GM21390 (cell line): ENCODE data around the gene INPP4A.
A peak's percentile ranks its signal among the peaks of the same experiment; 100 is the strongest.

Experiments
- ATAC-seq: cut with Tn5 transposase; IDR thresholded peaks from one replicate; pipeline ENCODE4 v1.9.1; 2021; ENCODE audit not compliant: unreplicated experiment

INPP4A gene

DNA sequence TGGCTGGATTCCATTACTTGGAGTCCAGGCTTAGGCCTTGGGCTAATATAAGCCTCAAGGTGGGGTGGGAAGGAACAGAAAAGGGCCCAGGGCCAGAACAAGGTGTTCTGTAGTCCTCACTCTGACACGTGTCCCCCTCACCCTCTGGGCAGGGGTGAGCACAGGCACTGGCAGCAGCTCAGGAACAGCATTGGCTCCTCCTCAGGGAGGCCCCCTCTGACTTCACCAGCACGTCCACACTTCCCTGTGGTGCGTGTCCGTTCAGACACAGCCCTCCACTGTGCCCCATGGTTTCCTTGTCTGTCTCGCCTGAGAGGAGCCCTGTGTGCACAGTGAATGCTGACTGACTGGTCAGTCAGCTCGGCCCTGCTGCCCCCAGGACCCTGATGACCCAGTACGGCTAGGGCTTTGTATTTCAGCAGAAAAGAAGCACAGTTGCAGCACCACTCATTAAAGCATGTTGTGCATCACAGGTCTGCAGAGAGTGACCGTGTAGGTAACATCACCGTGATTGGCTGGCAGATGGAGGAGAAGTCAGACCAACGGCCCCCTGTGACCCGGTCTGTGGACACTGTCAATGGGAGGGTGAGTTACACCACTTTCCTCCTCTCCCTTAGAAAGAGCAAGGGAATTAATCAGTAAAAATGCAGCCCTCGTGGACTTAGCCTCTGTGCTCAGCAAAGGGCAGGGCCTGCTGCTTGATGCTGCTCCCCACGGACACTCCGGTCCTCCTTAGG, 92.9 kb downstream of the INPP4A start:
- ATAC-seq = no peak

DNA sequence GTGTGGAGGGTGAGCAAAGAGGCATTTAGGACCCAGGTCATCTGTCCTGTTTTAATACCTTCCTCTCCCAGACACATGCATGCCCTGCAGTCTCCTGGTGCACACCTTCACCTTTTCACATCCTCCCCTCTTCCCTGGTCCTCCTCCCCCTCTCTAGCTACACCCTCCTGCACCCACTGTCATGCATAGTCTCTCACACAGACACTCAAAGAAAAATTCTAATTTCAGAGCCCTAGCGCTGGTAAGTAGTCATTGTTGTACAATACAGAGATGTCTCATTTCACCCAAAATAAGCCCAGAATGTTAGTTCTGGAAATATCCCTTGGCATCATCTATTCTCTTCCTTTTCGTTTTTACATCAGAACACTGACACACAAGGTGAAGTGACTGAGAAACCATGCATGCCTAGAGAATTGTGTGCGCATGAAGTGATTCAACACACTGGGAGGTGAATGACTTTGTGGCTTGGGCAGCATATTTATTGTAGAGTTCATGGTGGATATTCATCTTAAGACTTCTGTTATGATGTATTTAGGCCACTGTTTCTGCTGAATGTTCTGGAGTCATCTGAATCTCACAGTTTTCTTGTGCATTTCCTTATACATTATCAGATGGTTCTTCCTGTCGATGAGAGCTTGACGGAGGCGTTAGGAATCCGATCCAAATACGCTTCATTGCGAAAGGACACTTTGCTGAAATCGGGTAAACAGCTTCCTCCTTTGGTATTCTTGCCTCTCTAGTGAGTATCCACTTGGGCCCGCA, 93.8 kb downstream of the INPP4A start:
- no peak for ATAC-seq

DNA sequence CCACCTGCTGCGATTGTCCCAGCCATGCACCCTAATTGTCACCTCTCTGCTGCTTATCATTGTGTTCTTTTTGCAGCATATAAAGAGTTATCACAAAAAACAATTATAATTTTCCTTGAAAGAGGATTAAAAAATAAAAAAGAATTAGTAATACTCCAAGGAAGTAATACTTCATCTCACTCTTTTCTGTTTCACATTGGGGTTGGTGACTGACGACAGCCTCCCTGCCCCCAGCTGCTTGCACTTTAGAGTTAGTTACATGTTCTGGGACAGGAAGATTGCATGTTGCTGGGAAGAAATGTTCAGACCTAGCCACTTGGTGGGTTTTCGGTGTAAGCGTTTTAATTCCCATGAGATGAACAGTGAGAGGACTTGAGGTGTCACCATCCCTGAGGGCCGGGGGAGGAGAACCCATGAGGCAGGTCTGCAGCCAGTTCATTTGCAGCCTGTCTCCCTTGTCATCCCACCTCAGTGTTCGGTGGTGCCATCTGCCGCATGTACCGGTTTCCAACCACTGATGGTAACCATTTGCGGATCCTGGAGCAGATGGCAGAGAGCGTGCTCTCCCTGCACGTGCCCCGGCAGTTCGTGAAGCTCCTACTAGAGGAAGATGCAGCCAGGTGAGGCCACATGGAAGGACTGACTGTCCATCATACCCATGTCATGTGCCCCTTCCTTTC, 94.5 kb downstream of the INPP4A start:
- ATAC-seq = no peak

DNA sequence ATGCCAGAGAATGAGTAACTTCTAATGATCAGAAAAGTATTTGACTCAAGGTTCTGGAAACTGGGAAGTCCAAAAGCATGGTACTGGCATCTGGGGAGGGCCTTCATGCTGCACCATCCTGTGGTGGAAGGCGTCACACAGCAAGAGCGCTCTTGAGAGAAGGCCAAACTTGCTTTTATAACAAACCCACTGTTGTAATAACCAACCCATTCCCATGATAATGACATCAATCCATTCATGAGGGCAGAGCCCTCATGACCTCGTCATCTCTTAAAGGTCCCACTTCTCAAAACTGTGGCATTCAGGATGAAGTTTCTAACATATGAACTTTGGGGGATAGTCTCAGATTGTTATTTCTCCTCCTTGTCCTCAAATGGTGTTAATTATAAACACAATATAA, 95.9 kb downstream of the INPP4A start:
- no peak for ATAC-seq

DNA sequence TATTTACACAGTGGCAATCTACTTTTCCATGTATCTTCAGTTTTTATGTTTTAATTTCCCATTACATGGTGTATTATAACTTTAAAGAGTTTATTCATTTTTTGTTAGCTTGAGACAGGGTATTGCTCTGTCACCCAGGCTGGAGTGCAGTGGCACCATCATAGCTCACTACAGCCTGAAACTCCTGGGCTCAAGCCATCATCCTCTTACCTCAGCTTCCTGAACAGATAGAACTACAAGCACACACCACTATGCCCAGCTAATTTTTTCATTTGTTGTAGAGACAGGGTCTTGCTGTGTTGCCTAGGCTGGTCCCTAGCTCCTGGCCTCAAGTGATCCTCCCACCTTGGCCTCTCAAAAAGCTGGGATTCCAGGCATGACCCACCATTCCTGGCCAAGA, 96.8 kb downstream of the INPP4A start:
- ATAC-seq = no peak

DNA sequence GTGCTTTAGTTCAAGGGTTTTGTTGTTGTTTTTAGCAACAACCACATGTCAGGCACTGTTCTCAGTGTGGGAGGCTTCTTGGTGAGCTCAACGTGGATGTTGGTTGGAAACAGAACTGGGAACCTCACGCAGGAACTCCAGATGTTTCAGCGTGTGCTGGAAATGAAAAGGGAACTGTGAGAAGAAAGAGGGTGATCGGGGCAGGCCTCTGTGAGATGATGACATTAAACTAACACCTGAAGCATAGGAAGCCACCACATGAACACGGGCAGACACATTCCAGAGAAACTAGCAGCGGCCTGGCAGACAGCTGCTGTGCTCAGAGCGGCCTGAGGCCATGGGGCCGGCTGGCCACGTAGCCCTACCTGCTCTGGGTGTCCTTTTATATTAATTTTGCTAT, 97.2 kb downstream of the INPP4A start:
- no peak for ATAC-seq

DNA sequence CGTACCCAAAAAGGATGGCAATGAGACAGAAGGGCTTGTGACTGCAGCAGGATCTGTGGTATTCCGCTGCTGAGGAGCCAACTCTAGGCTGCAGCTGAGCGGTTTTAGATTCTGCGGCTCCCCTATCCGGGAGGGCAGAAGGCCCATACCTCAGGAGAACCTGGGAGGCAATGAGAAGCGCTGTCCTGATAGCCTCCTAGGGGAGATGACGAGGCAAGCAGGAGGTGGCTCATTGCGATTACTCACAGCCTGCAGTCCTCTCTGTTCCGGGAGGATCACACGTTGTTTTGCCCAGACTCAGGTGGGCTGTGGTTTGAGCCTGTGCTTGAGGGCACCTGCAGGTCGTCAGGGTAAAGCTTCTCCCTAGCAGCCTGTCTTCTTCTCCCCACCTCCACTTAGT, 98.6 kb downstream of the INPP4A start:
- ATAC-seq = no peak

DNA sequence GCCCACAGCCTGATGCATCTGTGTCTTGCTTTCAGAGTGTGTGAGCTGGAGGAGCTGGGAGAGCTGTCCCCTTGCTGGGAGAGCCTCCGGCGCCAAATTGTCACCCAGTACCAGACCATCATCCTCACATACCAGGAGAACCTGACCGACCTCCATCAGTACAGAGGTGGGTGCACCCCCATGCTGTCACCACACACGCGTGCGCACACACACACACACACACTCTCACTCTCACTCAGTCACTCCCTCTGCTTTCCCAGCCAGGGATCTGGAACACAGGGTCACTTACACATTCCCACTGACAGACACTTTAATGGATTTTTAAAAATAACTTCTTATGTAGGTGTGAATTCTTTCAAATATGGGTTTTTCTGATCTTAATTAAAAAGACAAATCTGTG, 99.2 kb downstream of the INPP4A start:
- ATAC-seq = no peak

DNA sequence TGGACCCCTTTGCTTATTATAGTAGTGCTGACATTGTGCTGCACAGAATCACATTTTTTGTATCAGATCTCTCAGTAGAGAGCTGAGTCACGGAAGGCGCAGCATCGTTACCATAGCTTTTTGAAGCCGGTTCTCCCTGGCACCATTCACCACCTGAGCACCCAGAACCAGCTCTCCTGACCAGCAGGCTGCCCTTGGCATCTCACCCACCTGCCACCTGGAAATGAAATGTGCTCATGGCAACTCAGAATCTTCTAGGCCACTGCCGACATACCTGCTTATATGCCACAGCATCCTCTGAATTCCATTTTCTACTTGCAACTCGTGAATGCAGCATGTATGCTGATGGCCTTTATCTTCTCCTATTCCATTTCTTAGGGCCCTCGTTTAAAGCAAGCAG, 100.9 kb downstream of the INPP4A start:
- ATAC-seq = no peak

DNA sequence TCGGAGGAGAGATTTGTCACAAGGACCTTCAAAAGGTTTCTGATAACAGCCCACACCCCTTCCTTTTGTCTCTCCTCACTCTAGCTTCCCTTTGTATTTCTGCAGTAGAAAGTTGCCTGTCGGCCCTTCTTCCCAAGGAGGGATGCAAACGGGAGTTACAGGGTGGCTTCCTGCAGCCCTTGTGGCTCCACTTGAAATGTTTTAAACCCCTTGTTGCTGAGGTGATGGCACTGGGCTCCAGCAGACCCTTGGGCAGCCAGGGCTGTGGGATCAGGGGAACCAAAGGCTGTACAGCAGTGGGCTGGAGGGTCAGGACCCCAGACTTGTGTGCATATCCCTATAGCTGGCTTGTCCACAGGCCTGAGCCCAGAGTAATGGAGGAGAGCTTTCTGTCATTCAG, 101.5 kb downstream of the INPP4A start:
- ATAC-seq = no peak

DNA sequence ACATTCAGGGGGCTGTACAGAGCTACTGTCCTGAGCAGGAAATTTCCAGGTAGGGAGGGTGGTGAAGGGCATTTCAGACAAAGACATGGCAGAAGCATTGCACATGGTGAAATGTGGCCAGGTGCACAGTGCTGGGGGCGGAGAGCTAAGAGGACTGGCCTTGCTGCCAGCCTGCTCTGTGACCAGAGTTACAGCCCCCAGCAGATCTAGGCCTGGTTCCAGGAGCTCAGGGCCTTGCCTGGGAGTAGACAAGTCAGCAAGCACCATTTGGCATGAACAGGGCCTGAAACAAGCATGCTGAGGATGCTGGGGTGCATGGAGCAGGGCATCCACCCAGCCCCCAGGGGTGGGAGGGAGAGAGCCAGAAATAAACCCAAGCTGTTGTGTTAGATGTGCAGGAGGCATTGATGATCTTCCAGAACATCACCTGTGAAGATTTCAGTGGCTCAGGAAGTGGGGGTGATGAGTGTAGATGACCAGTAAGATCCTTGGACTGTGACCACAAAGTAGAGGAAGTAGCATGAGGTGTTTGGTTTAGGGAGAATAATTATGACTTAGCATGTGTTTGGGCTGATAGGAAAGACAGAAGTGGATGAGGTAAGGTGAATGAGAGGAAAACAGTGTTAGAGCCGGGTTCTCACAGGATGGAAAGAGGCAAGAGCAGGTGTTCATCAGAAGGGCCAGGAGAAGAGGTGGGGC, 102.6 kb downstream of the INPP4A start:
- ATAC-seq = no peak

DNA sequence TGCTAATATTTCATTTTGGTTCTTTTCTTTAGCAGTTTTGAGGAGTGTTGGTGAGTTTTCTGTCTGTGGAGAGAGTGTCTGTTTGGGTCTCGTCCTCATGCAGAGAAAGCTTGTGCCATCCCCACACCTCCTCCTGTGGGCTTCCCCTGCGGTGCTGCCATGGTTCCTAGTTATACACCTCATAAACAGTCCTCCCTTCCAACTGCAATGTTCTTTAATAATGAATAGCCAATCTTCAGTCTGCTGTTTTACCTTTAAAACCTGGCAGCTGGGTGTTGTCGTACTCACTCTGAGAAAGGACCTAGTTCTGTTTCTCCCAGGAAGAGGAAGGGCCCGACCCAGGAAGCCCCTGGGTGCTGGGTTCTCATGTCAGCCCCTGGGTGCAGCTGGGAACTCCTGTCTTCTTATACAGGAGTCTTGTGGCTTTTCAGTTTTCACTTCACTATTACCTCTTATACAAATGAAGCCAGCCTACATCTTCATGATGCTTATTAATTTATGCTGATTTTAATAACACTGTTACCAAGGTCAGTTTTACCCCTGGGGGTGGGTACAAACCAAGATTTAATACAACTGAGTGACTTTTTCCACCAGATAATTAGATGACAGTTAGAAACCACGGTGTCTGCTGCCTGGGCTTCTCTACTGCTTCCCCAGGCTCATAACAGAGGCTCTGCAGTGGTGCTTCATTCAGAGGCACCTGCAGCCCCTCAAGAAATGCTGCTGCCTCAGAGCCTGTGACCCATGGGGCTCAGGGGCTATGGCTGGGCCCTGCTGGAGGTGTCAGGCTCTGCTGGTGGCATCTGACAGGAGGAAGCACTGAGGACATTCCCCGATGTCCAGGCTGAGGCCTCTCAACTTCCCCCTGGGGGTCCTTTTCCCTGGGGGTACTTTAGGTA, 104.5 kb downstream of the INPP4A start:
- ATAC-seq = peak; percentile 74

DNA sequence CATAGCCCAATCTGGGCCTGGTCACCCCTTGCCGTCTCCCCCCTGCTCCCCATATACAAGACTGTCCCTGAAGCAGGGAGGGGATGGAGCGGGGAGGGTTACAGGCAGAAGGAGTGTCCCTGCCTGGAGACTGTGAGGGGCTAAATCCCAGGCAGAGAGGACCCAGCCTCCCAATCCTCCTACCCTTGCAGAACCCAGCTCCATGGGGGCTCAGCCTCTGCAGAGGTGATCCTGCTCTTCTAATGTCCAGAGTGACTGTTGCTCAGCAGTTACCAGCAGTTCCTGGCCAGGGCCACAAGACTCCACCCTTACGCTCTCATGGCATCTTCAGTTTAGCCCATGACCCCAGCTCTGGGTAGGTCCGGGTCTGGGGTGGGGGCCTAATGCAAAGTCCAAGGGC, 105.5 kb downstream of the INPP4A start:
- no peak for ATAC-seq

DNA sequence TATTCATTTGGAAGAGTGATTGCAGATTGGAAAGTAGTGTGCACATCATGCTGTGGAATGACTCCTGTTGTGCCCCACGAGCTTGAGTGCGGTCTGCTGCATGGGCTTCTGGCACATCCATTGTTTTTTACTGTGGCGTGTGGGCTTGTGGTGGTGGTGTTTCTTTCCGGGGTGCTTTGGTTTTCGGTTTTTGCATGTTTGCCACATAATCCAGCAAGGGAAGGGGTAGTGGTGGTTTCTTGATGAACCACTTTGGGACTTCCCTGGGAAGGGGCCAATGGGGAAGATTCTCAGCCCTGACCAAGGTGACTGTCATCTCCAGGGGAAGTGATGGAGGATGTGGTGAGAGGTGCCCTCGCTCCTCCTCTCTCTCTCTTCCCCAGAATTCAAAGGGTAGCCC, 106.7 kb downstream of the INPP4A start:
- no peak for ATAC-seq

DNA sequence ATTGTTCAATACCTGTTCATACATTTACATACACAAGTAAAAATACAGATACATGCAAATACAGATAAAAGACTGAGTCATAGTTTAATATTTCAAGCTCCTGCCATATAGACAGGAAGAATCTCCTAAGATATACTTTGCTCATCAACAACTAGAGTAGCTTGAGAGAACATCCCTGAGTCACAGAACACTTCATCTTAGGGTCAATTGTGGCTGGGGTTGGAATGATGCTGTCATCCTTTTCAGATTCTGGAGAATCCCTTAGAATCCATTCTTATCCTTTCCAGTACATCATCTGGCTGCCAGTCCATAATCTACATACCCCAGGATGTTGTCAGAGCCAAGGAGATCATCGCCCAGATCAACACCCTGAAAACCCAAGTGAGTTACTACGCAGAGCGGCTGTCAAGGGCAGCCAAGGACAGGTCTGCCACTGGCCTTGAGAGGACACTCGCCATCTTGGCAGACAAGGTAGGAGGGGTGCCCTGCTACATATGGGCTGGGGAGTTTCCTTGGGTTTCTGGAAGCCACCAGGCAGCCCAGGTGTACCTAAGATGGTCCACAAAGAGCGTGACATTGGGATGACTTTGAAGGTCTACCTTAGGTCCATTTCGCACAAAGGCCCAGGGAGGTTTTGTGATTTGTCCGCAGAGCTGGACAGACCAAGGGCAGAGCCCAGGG, 108.0 kb downstream of the INPP4A start:
- ATAC-seq = no peak

DNA sequence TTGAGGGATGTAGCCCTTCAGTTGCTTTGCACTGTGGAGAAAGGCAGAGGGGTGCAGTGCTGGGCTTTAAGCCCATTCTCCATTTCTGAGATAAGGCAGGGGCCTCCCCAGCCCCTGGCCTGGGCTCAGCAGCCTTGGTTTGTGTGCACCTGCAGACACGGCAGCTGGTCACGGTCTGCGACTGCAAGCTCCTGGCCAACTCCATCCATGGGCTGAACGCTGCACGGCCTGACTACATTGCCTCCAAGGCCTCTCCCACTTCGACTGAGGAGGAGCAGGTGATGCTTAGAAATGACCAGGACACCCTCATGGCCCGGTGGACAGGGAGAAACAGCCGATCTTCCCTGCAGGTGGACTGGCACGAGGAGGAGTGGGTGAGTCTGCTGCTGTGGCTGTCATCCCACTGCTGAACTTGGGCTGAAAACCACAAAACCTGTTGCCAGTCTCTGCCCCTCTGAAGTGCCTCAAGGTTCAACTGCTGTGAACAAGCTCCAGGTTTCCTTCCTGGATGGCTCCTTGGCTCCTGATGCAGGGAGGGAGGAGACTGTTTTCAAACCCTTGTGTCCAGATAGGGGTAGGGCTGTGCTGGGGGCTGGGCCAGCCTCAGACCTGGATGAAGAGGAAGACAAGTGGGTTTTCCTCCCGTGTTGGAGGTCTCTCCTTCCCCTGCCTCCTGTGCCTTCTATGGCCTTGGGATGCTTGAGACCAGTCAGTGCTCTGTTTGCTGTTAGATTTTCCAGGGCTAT, 109.6 kb downstream of the INPP4A start:
- ATAC-seq = no peak

DNA sequence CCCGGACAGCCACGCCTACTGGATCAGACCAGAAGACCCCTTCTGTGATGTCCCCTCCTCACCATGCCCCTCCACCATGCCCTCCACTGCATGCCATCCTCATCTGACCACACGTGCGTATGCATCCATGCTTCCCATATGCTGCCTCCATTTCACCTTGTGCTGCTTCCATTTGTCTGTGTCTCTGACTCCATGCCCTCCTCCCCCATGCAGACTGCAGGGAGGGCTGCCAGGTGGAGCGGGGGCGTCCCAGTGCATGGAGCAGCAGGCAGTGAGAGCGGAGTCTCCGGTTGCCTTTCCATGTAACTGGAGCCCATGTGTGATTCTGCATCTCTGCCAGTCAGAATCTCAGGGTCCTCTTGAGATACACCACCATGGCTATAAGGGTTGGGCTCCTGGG, 111.0 kb downstream of the INPP4A start:
- ATAC-seq = no peak

DNA sequence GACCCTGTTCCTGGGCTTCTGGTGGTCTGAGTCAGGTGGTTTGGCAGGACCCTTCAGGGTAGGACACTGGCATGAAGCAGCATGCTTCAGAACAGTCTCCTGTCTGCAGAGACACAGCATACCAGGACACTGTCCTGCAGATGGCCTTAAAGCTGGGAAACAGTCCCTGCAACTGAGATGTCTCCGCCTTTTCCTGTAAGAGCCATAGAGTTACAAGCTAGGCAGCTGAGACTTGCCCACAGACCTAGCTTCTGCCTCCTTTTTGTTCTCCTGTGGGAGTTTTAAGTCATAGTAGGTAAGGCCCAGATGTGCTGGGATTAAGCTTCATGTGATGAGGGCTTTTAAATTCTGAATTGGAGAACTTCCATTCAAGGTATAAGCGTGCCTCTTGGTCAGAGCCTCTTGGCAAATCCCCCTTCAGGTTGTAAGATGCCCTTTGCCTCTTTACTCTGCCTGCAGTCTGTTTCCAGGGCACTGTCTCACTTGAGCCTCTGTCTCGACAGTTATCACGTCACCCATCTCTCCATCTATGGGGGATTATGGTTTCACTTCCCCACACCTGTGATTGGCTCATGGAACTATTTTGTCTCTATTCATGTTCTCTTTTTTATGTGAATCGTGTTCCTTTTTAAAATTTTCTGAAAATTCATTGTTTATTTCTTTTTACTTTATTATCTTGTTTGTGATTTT, 111.8 kb downstream of the INPP4A start:
- no peak for ATAC-seq
